Neural progenitor cell (in vitro differentiated cells): ENCODE results near the gene ZFPM1. TPM values are rescaled to one million over a fixed set of nuclear protein-coding genes. Genes with fewer than 3 reads are reported as not detected.

Experiments used
- DNase-seq: peaks from one replicate; pipeline ENCODE4 v3.0.0-alpha.2; 2016; ENCODE audit warnings: low spot score
- H2AFZ ChIP-seq: fragments of 200-600 bp; sonication (generic); replicated peaks from 2 replicates; pipeline ENCODE4 v1.6.1; 2016; ENCODE audit warnings: antibody characterized with exemption
- H3F3A ChIP-seq: fragments of 200-600 bp; sonication (generic); 2 replicates; pipeline ENCODE4 v1.6.1; 2016; ENCODE audit warnings: antibody characterized with exemption, low read depth
- H3K27ac ChIP-seq: fragments of 200-600 bp; sonication (generic); 2 replicates; pipeline ENCODE4 v1.5.1; 2016; ENCODE audit warnings: mild to moderate bottlenecking
- H3K27me3 ChIP-seq: fragments of 200-600 bp; sonication (generic); 2 replicates; pipeline ENCODE4 v1.6.1; 2016; ENCODE audit warnings: mild to moderate bottlenecking, moderate library complexity
- H3K36me3 ChIP-seq: fragments of 200-600 bp; sonication (generic); 2 replicates; pipeline ENCODE4 v1.5.1; 2016
- H3K4me1 ChIP-seq: fragments of 200-600 bp; sonication (generic); 2 replicates; pipeline ENCODE4 v1.6.1; 2016; ENCODE audit warnings: mixed run types
- H3K4me2 ChIP-seq: fragments of 200-600 bp; sonication (generic); 2 replicates; pipeline ENCODE4 v1.6.1; 2016
- H3K4me3 ChIP-seq: fragments of 200-600 bp; sonication (generic); 2 replicates; pipeline ENCODE4 v1.5.1; 2016
- H3K79me2 ChIP-seq: fragments of 200-600 bp; sonication (generic); 2 replicates; pipeline ENCODE4 v1.6.1; 2016; ENCODE audit warnings: low read depth
- H3K9ac ChIP-seq: fragments of 200-600 bp; sonication (generic); 2 replicates; pipeline ENCODE4 v1.6.1; 2016
- H3K9me3 ChIP-seq: fragments of 200-600 bp; sonication (generic); 2 replicates; pipeline ENCODE4 v1.5.1; 2016; ENCODE audit warnings: low read depth
- H4K20me1 ChIP-seq: fragments of 200-600 bp; sonication (generic); 2 replicates; pipeline ENCODE4 v1.6.1; 2016; ENCODE audit warnings: low read depth
- H3K27ac Mint-ChIP-seq: 3 replicates; pipeline ENCODE4 v1.8.0; 2021; ENCODE audit warnings: mixed read lengths
- H3K27me3 Mint-ChIP-seq: 2 replicates; pipeline ENCODE4 v1.8.0; 2022; ENCODE audit warnings: low read depth, mild to moderate bottlenecking, inconsistent platforms, moderate library complexity, mixed read lengths; ENCODE audit not compliant: insufficient read depth
- H3K36me3 Mint-ChIP-seq: 3 replicates; pipeline ENCODE4 v1.8.0; 2021; ENCODE audit warnings: mixed read lengths
- H3K4me1 Mint-ChIP-seq: 3 replicates; pipeline ENCODE4 v1.8.0; 2021; ENCODE audit warnings: mixed read lengths
- H3K4me3 Mint-ChIP-seq: 3 replicates; pipeline ENCODE4 v1.8.0; 2021; ENCODE audit warnings: mild to moderate bottlenecking, moderate library complexity, mixed read lengths
- H3K9me3 Mint-ChIP-seq: 3 replicates; pipeline ENCODE4 v1.8.0; 2020; ENCODE audit warnings: mixed read lengths
- EZH2 ChIP-seq: fragments of 200-600 bp; sonication (generic); IDR thresholded peaks from 2 replicates; pipeline ENCODE4 v1.6.1; 2017; ENCODE audit warnings: antibody characterized with exemption, mild to moderate bottlenecking, moderate library complexity
- EZH2phosphoT487 ChIP-seq: fragments of 200-600 bp; sonication (generic); IDR thresholded peaks from 2 replicates; pipeline ENCODE4 v1.6.1; 2017; ENCODE audit warnings: antibody characterized with exemption
- total RNA-seq: library from RNA; depleted of rRNA; stranded (reverse); fragments of >200 nt; gene quantifications from 2 replicates; pipeline ENCODE4 v1.2.3, GENCODE V29; 2015; ENCODE audit warnings: low replicate concordance
- TF ChIP-seq, protein P1 (sequence below): fragments of 200-600 bp; sonication (generic); IDR thresholded peaks from 2 replicates; pipeline ENCODE4 v1.5.1; 2017; ENCODE audit warnings: antibody characterized with exemption, mild to moderate bottlenecking

Gene ZFPM1
- total RNA-seq, 1 donor from 2014 or later, result 0.36 TPM

DNA sequence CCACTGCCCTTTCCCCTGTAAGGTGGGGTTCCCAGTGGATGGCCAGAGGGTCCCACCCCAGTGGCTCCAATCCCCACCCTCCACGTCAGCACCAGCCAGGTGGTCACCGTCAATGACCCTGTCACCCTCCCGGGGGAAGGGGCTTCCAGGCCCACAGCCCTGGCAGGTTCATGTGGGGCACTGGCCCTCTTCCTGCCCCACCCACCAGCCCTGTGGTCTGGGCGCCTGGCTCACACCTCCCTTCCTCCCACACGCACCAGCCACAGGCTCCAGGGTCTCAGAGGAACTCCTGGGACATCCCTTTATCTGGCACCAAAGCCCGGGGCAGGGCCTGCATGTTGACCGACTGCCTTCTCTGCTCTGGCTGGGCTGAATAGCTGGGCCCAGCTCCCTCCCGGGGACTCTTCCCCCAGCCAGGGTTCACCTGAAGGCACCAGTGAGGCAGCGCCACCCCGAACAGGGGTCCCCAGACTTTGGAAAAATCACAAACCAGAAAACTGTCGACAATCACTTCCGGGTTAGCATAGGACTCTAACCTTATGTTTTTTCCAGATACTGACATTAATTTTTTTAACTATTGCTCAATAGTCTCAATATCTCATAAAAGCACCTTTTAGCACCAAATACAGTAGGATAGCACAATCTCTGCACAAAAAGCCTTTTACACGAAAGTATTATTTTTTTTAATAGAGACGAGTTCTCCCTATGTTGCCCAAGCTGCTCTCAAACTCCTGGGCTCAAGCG, 95.2 kb downstream of the ZFPM1 start:
- Mint-ChIP-seq H3K4me3 (no peak overlapping the region), H3K27ac (no peak overlapping the region), H3K9me3 (peaks cover 11% of the 10 kb centered on the region), H3K36me3 (no peaks in the 10 kb centered on the region), H3K4me1 (peaks cover 23% of the 10 kb centered on the region), H3K27me3 (peaks cover 29% of the 10 kb centered on the region)
- H2AFZ ChIP-seq, result no peak overlapping the region
- no peaks in the 10 kb centered on the region for H3K36me3 ChIP-seq
- H3K79me2 ChIP-seq, result no peaks in the 10 kb centered on the region
- peaks cover 14% of the 10 kb centered on the region for H3K4me1 ChIP-seq
- H3K4me3 ChIP-seq, result no peak overlapping the region
- no peak for TF ChIP-seq EZH2
- TF ChIP-seq EZH2phosphoT487, result no peak
- TF ChIP-seq, protein P1, sequence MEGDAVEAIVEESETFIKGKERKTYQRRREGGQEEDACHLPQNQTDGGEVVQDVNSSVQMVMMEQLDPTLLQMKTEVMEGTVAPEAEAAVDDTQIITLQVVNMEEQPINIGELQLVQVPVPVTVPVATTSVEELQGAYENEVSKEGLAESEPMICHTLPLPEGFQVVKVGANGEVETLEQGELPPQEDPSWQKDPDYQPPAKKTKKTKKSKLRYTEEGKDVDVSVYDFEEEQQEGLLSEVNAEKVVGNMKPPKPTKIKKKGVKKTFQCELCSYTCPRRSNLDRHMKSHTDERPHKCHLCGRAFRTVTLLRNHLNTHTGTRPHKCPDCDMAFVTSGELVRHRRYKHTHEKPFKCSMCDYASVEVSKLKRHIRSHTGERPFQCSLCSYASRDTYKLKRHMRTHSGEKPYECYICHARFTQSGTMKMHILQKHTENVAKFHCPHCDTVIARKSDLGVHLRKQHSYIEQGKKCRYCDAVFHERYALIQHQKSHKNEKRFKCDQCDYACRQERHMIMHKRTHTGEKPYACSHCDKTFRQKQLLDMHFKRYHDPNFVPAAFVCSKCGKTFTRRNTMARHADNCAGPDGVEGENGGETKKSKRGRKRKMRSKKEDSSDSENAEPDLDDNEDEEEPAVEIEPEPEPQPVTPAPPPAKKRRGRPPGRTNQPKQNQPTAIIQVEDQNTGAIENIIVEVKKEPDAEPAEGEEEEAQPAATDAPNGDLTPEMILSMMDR, result no peak
- H3K4me2 ChIP-seq, result no peak overlapping the region
- peaks cover 37% of the 10 kb centered on the region for H3K27me3 ChIP-seq
- no peak overlapping the region for H3K27ac ChIP-seq
- no peak for DNase-seq
- H4K20me1 ChIP-seq, result no peaks in the 10 kb centered on the region
- H3K9ac ChIP-seq, result no peak overlapping the region
- no peaks in the 10 kb centered on the region for H3K9me3 ChIP-seq
- H3F3A ChIP-seq, result no peaks in the 10 kb centered on the region

DNA sequence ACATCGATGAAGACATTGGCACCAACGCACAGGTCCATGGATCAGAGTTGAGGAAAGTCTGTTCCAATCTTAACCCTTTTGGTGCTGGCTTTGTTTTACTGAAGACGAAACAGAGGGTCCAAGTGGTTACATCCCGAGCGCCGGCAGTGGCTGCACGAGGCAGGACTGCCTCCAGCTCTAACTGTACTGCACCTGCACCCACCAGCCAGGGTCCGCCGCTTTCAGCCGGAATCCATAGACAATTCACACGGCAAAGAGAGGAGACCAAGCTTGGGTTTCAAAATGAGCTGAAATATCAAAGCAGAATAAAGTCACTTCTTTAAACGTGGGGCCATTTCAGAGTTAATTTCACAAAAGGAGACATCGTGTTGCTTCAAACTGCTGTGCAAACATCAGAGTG, 95.9 kb downstream of the ZFPM1 start:
- H3K9me3 Mint-ChIP-seq, result peaks cover 6% of the 10 kb centered on the region
- TF ChIP-seq, protein P1, result no peak
- Histone ChIP-seq H3K27me3 (peaks cover 37% of the 10 kb centered on the region), H3K79me2 (no peaks in the 10 kb centered on the region), H3F3A (no peaks in the 10 kb centered on the region), H3K9me3 (no peaks in the 10 kb centered on the region), H3K4me3 (no peak overlapping the region), H3K27ac (no peak overlapping the region), H4K20me1 (no peaks in the 10 kb centered on the region), H3K9ac (no peak overlapping the region), H3K4me2 (no peak overlapping the region), H2AFZ (no peak overlapping the region), H3K36me3 (no peaks in the 10 kb centered on the region), H3K4me1 (peaks cover 14% of the 10 kb centered on the region)
- DNase-seq, result no peak
- no peak overlapping the region for H3K27ac Mint-ChIP-seq
- peaks cover 29% of the 10 kb centered on the region for H3K4me1 Mint-ChIP-seq
- H3K4me3 Mint-ChIP-seq, result peak overlapping the region; percentile 21
- H3K27me3 Mint-ChIP-seq, result peaks cover 28% of the 10 kb centered on the region
- no peaks in the 10 kb centered on the region for H3K36me3 Mint-ChIP-seq

DNA sequence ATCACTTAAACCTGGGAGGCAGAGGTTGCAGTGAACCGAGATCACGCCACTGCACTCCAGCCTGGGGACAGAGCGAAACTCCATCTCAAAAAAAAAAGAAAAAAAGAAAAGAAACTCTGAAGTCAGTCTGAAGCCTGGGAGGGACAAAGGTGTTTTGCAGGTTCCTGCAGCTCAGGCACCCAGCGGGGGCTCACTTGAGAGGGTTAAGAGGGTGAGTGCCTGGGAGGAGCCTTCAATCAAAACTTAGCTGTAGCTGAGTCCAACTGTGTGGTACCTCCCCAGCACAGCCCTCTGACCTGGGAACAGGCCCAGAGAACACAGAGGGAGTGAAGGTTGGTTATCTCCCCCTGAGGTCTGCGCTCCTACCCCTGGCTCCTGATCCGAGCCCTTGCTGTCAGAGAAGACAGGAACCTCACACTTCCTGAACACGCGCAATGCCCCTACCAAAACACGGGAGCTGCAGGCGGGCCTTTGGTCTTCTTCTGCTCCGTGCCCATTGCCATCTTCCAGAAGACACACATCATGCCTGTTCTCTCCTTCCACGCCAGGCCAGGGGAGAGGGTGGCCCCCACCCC, 96.7 kb downstream of the ZFPM1 start:
- Mint-ChIP-seq H3K4me1 (peaks cover 33% of the 10 kb centered on the region), H3K27me3 (peaks cover 27% of the 10 kb centered on the region), H3K9me3 (peaks cover 6% of the 10 kb centered on the region), H3K27ac (no peak overlapping the region), H3K4me3 (peak overlapping the region; percentile 38), H3K36me3 (no peaks in the 10 kb centered on the region)
- Histone ChIP-seq H3K79me2 (no peaks in the 10 kb centered on the region), H3K4me1 (peaks cover 14% of the 10 kb centered on the region), H2AFZ (no peak overlapping the region), H3K36me3 (no peaks in the 10 kb centered on the region), H3K4me3 (no peak overlapping the region), H4K20me1 (no peaks in the 10 kb centered on the region), H3K9ac (no peak overlapping the region), H3K27ac (no peak overlapping the region), H3K9me3 (no peaks in the 10 kb centered on the region), H3F3A (no peaks in the 10 kb centered on the region), H3K27me3 (peaks cover 37% of the 10 kb centered on the region), H3K4me2 (no peak overlapping the region)
- no peak for TF ChIP-seq EZH2phosphoT487
- TF ChIP-seq EZH2, result no peak
- TF ChIP-seq, protein P1, result no peak
- no peak for DNase-seq
